Stimulated activated CD4-positive, alpha-beta T cell treated with anti-CD3 and anti-CD28 coated beads, TNF-alpha, amount 100 ng/mL, for 24 hours (primary cell): ENCODE data around the gene ZBTB32.
A peak's percentile ranks its signal among the peaks of the same experiment; 100 is the strongest.

Source experiments
- DNase-seq, 3 experiments: peaks; one replicate each; pipeline ENCODE4 v3.0.0-alpha.2; 2020; ENCODE audit warnings: low read depth in 3 of 3

ZBTB32 gene

DNA sequence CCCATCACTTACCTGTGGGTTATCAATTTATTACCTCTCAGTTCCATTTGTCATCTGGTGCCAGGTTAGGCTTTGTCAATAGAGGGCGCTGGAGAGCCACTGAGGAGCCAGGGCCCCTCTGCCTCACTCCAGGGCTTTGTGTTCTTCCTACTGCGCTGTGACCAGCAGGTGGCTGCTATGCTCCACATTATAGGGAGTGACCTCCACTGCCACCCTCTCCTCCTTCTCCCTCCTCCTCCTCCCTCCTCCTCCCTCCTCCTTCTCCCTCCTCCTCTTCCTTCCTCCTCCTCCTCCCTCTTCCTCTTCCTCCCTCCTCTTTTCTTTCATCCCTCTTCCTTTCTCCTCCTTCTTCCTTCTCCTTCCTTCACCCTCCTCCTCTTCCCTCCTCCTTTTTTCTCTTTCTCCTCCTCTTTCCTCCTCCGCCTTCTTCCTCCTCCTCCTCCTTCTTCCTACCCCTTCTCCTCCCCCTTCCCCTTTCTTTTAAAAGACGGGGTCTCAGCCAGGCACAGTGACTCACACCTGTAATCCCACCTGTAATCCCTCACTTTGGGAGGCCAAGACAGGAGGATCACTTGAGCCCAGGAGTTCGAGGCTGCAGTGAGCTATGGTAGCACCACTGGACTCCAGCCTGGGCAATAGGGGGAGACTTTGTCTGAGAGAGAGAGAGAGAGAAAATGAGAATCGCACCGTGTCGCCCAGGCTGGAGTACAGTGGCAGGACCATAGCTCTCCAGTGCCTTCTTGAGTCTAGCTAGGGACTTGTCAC is 10.3 kb upstream of the ZBTB32 start:
- peak; percentile 82 to 91 (median 90) for DNase-seq

GRCh38 chr19:35695895-35696422 is 8.4 kb upstream of the ZBTB32 start:
- no peak for DNase-seq

DNA sequence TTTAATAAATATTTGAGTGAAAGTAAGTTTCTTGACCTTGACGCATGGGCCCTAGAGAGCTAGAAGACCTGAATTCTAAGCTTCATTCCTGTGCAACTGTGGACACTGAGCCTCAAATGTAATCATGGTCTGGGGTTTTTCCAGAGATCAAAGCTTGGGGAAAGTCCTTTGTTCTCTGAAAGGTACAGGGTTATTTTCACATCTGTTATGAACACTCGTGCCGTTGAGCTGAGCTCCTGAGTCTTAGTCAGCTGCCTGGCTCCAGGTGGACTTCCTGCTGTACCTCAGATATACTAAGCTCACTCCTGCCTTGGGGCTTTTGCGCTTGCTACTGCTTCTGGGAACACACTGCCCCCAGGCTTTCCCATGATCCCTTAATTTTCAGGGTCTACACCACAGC is 7.5 kb upstream of the ZBTB32 start:
- DNase-seq, result no peak

DNA sequence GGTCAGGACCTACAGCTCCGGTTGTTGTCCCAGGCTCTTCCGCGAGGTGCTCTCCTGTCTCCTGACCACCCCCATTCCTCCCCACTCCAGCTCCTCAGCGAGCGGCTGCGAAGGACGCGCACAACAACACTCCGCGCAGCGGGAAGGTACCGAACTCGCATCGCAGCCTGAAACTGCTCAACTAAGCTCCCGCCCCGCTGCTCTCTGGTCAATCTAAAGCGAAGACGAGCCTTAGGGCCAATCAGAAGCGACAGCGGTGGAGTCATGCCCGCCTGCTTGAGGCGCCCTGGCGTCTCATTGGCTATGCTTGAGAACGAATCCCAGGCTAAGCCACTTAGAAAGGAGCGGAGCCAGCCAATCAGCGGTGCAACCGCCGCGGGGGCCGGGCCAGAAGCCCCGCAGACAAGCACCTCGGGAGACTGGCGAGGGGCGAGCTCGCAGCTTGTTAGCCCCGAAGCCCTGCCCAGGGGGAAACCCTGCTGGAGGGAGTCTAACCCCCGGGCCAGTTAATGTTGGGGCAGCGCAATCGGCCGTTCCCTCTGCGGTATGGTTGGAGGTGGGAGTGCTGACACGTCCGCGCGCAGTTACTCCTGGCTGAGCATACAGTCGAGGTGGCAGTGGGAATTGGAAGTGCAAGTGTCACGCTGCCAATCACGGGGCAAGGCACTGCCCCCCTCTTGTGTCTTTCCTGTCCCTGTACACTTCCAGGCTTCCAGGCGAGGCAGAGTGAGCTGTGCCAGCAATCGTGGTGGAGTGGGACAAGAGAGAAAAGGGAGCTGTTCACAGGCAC is 1.9 kb upstream of the ZBTB32 start:
- peak; percentile 83 to 94 (median 91) for DNase-seq

- no peak for DNase-seq
Measured at GRCh38 chr19:35703343-35703742, 1.0 kb upstream of the ZBTB32 start.

GRCh38 chr19:35708391-35708790 is 4.0 kb downstream of the ZBTB32 start:
- no peak for DNase-seq

DNA sequence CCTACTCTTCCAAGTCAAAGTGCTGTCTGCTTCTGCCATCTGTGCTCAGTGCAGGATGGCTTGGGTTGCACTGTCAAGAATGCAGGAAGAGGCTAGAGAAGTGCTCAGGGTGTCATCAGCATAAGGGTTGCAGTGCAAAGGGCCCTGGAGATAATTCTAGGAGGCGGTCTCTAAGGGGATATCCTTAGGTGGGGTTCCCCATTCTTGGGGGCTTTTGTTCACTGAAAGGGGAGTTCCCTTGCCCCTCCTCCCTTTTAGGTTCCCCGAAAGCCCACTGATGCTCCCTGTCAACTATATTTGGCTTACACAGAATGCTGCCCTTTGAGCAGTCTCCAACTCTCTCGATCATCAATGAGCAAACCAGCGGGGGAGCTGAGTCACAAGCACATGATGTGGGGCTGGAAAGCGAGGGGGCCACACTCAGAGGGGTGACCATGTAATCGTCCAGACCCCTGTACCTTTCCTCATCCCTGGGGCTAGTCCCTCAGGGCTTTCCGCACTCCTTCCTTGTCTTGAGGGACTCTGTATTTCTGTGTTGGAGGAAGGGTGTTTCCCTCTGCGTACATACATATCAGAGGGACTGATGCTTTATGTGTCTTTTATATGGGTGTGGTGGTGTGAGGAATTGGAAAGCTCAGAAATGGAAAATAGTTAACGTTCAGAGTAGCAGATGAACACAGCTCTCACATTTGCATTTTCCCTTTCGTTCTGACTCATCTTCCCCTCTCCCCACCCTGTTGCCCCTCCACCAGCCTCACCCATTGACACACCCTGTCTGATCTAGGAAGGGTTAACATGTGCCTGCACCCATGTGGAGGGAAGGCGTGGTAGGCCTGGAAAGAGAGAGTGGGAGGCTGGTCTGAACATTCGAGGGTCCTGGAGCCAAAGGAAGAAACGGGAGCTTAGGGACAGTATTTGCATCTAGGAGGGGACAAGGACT is 6.7 kb downstream of the ZBTB32 start:
- peak in 2 of 3 experiments; percentile 42 to 74 for DNase-seq

GRCh38 chr19:35712567-35713505 is 8.5 kb downstream of the ZBTB32 start:
- DNase-seq, result peak in 2 of 3 experiments; percentile 54 to 87

GRCh38 chr19:35713506-35713850 is 9.1 kb downstream of the ZBTB32 start:
- DNase-seq, result no peak

DNA sequence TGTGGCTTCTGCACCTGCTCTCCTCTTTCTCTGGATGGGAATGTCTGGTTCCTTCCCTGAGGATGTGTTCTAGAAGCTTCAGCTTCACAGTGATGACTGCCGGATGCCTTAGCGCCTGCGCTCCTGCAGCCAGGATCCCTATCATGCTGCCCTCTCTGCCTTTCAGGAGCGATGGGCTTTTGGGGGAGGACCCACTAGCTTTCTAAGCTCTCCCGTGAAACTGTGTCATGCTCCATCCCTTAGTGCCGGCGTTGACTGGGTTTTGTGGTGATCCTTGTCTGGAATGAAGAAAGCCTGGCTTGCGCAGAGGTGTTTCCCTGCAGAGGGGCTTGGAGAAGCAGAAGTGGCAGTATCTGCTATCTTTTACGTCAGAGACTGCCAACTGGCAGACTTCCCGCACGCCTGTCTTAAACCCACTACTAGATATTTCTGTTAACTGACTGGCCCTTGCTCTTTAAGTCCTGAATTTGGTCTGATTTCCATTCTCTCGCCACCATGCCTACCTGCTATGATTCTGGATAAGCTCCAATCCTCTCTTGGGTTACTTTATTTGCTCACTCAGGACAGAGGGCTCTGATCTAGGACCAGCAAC is 9.6 kb downstream of the ZBTB32 start:
- no peak for DNase-seq

GRCh38 chr19:35714601-35715354 is 10.4 kb downstream of the ZBTB32 start:
- no peak for DNase-seq

DNA sequence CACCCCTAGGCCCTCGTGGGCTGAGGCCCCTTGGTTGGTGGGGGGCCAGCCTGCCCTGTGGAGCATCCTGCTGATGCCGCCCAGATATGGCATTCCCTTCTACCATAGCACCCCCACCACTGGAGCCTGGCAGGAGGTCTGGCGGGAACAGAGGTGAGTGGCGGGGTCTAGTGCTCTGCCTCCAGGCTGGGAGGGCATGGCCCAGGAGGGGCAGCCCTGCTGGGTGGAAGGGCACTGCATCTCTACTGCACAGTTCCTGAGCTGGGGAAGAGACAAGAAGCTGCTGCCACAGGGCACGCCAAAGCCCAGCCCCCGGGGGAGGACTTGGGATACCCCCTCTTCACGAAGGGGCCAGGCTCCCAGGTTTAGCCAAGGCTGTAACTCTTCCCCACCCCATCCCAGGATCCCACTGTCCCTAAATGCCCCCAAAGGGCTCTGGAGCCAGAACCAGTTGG is 11.0 kb downstream of the ZBTB32 start:
- no peak for DNase-seq

DNA sequence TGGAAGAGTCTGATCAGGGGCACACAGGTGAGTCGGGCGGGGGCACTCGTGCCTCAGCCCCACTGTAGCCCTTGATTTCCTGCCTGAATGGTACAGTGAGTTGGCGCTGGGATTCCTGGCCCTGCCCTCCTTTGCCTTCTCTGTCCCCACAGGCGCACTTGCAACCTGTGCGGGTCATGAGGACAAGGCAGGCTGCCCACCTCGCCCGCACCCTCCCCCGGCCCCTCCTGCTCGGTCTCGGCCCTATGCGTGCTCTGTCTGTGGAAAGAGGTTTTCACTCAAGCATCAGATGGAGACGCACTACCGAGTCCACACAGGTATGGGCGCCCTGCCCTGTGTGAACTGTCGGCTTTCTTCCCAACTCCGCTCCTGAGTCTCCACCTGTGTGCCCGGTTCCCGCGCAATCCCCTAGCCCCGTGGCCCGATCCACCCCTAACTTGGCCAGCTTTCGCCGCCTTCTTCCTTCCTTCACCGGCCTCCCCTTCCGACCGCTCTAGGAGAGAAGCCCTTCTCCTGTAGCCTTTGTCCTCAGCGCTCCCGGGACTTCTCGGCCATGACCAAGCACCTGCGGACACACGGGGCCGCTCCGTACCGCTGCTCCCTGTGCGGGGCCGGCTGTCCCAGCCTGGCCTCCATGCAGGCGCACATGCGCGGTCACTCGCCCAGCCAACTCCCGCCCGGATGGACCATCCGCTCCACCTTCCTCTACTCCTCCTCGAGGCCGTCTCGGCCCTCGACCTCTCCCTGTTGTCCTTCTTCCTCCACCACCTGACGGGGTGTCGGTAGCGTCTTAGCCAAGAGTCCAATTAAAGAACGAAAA is 11.8 kb downstream of the ZBTB32 start:
- DNase-seq, result peak in 1 of 3 experiments; percentile 26

GRCh38 chr19:35716801-35717664 is 12.7 kb downstream of the ZBTB32 start:
- DNase-seq, result peak; percentile 92 to 96 (median 94)

- no peak for DNase-seq
Measured at GRCh38 chr19:35717665-35718344, 13.4 kb downstream of the ZBTB32 start, which contains the start of gene KMT2B. Gene KMT2B, plus strand, starts transcription at chr19:35718003. Its CDS starts 16 bp downstream, at chr19:35718019.

- DNase-seq, result peak in 1 of 3 experiments; percentile 66
Measured at GRCh38 chr19:35718345-35719041, 14.1 kb downstream of the ZBTB32 start.
